HG02798 (cell line): Measurements from ENCODE around the gene FCGR2B.
"Not testable (repeated sequence)": the region's sequence is repeated elsewhere in the genome, so short reads cannot be mapped to it uniquely, and the experiment has no call there.

Experiments used
- ATAC-seq: cut with Tn5 transposase; IDR thresholded peaks from one replicate; pipeline ENCODE4 v1.9.1; 2021; ENCODE audit warnings: mild to moderate bottlenecking; ENCODE audit not compliant: unreplicated experiment, poor library complexity

The FCGR2B gene

GRCh38 chr1:161698302-161698701 lies 35.4 kb downstream of the FCGR2B start:
- ATAC-seq: not testable (repeated sequence)

- no peak for ATAC-seq
Observed at GRCh38 chr1:161702250-161702649, 39.3 kb downstream of the FCGR2B start.

GRCh38 chr1:161705537-161705936 lies 42.6 kb downstream of the FCGR2B start:
- ATAC-seq: peak; percentile 35

GRCh38 chr1:161706113-161706481 lies 43.2 kb downstream of the FCGR2B start:
- ATAC-seq: peak; percentile 1

- ATAC-seq: peak; percentile 69
Observed at GRCh38 chr1:161706482-161707347, 43.8 kb downstream of the FCGR2B start, which contains the start of gene FCRLA. TSS of gene FCRLA (plus strand) at chr1:161707229. CDS start at chr1:161707265, 36 bp downstream.

GRCh38 chr1:161707503-161707902 lies 44.6 kb downstream of the FCGR2B start:
- ATAC-seq: no peak

- ATAC-seq: no peak
Observed at GRCh38 chr1:161709373-161709772, 46.4 kb downstream of the FCGR2B start.

GRCh38 chr1:161710560-161710959 lies 47.6 kb downstream of the FCGR2B start:
- ATAC-seq: no peak

GRCh38 chr1:161718559-161719324 lies 55.8 kb downstream of the FCGR2B start:
- no peak for ATAC-seq

GRCh38 chr1:161719325-161719611 lies 56.3 kb downstream of the FCGR2B start:
- ATAC-seq: no peak

- no peak for ATAC-seq
Observed at GRCh38 chr1:161720422-161720821, 57.5 kb downstream of the FCGR2B start.

GRCh38 chr1:161720956-161721737 lies 58.2 kb downstream of the FCGR2B start, which contains the start of gene FCRLB:
TSS of gene FCRLB (plus strand) at chr1:161721544. CDS start at chr1:161722673, 1,129 bp downstream.
- no peak for ATAC-seq

GRCh38 chr1:161721738-161722343 lies 58.9 kb downstream of the FCGR2B start:
- ATAC-seq: no peak

- no peak for ATAC-seq
Observed at GRCh38 chr1:161722406-161722805, 59.5 kb downstream of the FCGR2B start.

GRCh38 chr1:161723459-161724141 lies 60.7 kb downstream of the FCGR2B start:
- no peak for ATAC-seq

- ATAC-seq: not testable (repeated sequence)
Observed at GRCh38 chr1:161725258-161725907, 62.4 kb downstream of the FCGR2B start.

- ATAC-seq: peak; percentile 14
Observed at GRCh38 chr1:161725908-161726472, 63.0 kb downstream of the FCGR2B start.

GRCh38 chr1:161726473-161727255 lies 63.7 kb downstream of the FCGR2B start:
- peak; percentile 65 for ATAC-seq
